Stimulated activated CD4-positive, alpha-beta T cell treated with anti-CD3 and anti-CD28 coated beads, Interleukin-15, amount 100 ng/mL, for 24 hours (primary cell): ENCODE results near the gene ZNF750.
A peak's percentile ranks its signal among the peaks of the same experiment; 100 is the strongest.

Experiments
- DNase-seq: peaks from one replicate; pipeline ENCODE4 v3.0.0-alpha.2; 2020

The ZNF750 gene

GRCh38 chr17:82859431-82860403, 19.9 kb upstream of the ZNF750 start:
- peak; percentile 72 for DNase-seq

GRCh38 chr17:82858376-82859126, 18.7 kb upstream of the ZNF750 start:
- no peak for DNase-seq

GRCh38 chr17:82856361-82856760, 16.5 kb upstream of the ZNF750 start:
- DNase-seq, result no peak

- no peak for DNase-seq
Measured at GRCh38 chr17:82854226-82854625, 14.4 kb upstream of the ZNF750 start.

- DNase-seq, result no peak
Measured at GRCh38 chr17:82851381-82851780, 11.6 kb upstream of the ZNF750 start.

- no peak for DNase-seq
Measured at GRCh38 chr17:82849076-82849945, 9.5 kb upstream of the ZNF750 start.

GRCh38 chr17:82848022-82848592, 8.3 kb upstream of the ZNF750 start:
- DNase-seq, result peak; percentile 47

GRCh38 chr17:82846061-82846691, 6.4 kb upstream of the ZNF750 start:
- no peak for DNase-seq

GRCh38 chr17:82845163-82845807, 5.5 kb upstream of the ZNF750 start:
- no peak for DNase-seq

GRCh38 chr17:82844796-82845162, 5.0 kb upstream of the ZNF750 start:
- DNase-seq, result no peak

GRCh38 chr17:82843904-82844680, 4.3 kb upstream of the ZNF750 start:
- DNase-seq, result no peak

GRCh38 chr17:82841921-82842596, 2.2 kb upstream of the ZNF750 start:
- DNase-seq, result no peak

GRCh38 chr17:82840431-82840831, 609 bp upstream of the ZNF750 start:
- no peak for DNase-seq

- no peak for DNase-seq
Measured at GRCh38 chr17:82838386-82839063, 1.3 kb downstream of the ZNF750 start.

GRCh38 chr17:82837586-82838320, 2.1 kb downstream of the ZNF750 start:
- DNase-seq, result no peak

- DNase-seq, result no peak
Measured at GRCh38 chr17:82836823-82837357, 2.9 kb downstream of the ZNF750 start.

- no peak for DNase-seq
Measured at GRCh38 chr17:82835766-82836512, 3.9 kb downstream of the ZNF750 start.

GRCh38 chr17:82835122-82835521, 4.7 kb downstream of the ZNF750 start:
- no peak for DNase-seq
